ENCODE data around the gene RCN1.
"Not testable (repeated sequence)": the region's sequence is repeated elsewhere in the genome, so short reads cannot be mapped to it uniquely, and the experiment has no call there.

The RCN1 gene

GRCh38 chr11:32079553-32079952 lies 11.3 kb upstream of the RCN1 start:
- no peak for DNase-seq (ENCODE audit: low read depth)

- DNase-seq (ENCODE audit: low read depth): no peak
Measured at GRCh38 chr11:32080361-32080980, 10.4 kb upstream of the RCN1 start.

- peak; percentile 68 for DNase-seq (ENCODE audit: low read depth)
Measured at GRCh38 chr11:32081129-32081641, 9.7 kb upstream of the RCN1 start.

GRCh38 chr11:32081901-32082300 lies 9.0 kb upstream of the RCN1 start:
- DNase-seq (ENCODE audit: low read depth): no peak

- no peak for DNase-seq (ENCODE audit: low read depth)
Measured at GRCh38 chr11:32082346-32082986, 8.4 kb upstream of the RCN1 start.

- peak; percentile 57 for DNase-seq (ENCODE audit: low read depth)
Measured at GRCh38 chr11:32087597-32087996, 3.3 kb upstream of the RCN1 start.

GRCh38 chr11:32088117-32088941 lies 2.5 kb upstream of the RCN1 start:
- peak; percentile 90 for DNase-seq (ENCODE audit: low read depth)

GRCh38 chr11:32092581-32093170 lies 1.8 kb downstream of the RCN1 start:
- DNase-seq (ENCODE audit: low read depth): no peak

GRCh38 chr11:32094923-32095322 lies 4.0 kb downstream of the RCN1 start:
- peak; percentile 27 for DNase-seq (ENCODE audit: low read depth)

- no peak for DNase-seq (ENCODE audit: low read depth)
Measured at GRCh38 chr11:32098142-32098903, 7.4 kb downstream of the RCN1 start.

GRCh38 chr11:32099516-32099915 lies 8.6 kb downstream of the RCN1 start:
- DNase-seq (ENCODE audit: low read depth): no peak

- no peak for DNase-seq (ENCODE audit: low read depth)
Measured at GRCh38 chr11:32100495-32100894, 9.6 kb downstream of the RCN1 start.

- no peak for DNase-seq (ENCODE audit: low read depth)
Measured at GRCh38 chr11:32101791-32102190, 10.9 kb downstream of the RCN1 start.

GRCh38 chr11:32103121-32103719 lies 12.3 kb downstream of the RCN1 start:
- DNase-seq (ENCODE audit: low read depth): not testable (repeated sequence)

- DNase-seq (ENCODE audit: low read depth): no peak
Measured at GRCh38 chr11:32103941-32104340, 13.1 kb downstream of the RCN1 start.

GRCh38 chr11:32105871-32106560 lies 15.1 kb downstream of the RCN1 start:
- peak; percentile 13 for DNase-seq (ENCODE audit: low read depth)

GRCh38 chr11:32107647-32108046 lies 16.8 kb downstream of the RCN1 start:
- no peak for DNase-seq (ENCODE audit: low read depth)

- no peak for DNase-seq (ENCODE audit: low read depth)
Measured at GRCh38 chr11:32108576-32108975, 17.7 kb downstream of the RCN1 start.

GRCh38 chr11:32109138-32109537 lies 18.3 kb downstream of the RCN1 start:
- DNase-seq (ENCODE audit: low read depth): peak; percentile 56

GRCh38 chr11:32109592-32109991 lies 18.7 kb downstream of the RCN1 start:
- DNase-seq (ENCODE audit: low read depth): no peak

GRCh38 chr11:32110795-32111194 lies 19.9 kb downstream of the RCN1 start:
- no peak for DNase-seq (ENCODE audit: low read depth)

Data from EH (cell line).